HFF-Myc (cell line): ENCODE measurements around the gene FER1L5.

Experiments
- DNase-seq: peaks from one replicate; pipeline ENCODE4 v3.0.0-alpha.2; 2011; ENCODE audit warnings: low read depth; ENCODE audit errors: extremely low read depth
- H3K4me3 ChIP-seq: replicated peaks from 2 replicates; pipeline ENCODE4 v1.5.1; 2011; ENCODE audit warnings: low read depth, mild to moderate bottlenecking, control low read depth, low read length
- CTCF ChIP-seq: IDR thresholded peaks from 2 replicates; pipeline ENCODE4 v1.5.1; 2012; ENCODE audit warnings: mild to moderate bottlenecking, low read depth, low read length, control low read depth; ENCODE audit errors: missing control alignments

Gene FER1L5

GRCh38 chr2:96618596-96619283 is 23.8 kb upstream of the FER1L5 start:
- H3K4me3 ChIP-seq = no peak overlapping the region
- TF ChIP-seq CTCF = no peak
- DNase-seq = no peak

DNA sequence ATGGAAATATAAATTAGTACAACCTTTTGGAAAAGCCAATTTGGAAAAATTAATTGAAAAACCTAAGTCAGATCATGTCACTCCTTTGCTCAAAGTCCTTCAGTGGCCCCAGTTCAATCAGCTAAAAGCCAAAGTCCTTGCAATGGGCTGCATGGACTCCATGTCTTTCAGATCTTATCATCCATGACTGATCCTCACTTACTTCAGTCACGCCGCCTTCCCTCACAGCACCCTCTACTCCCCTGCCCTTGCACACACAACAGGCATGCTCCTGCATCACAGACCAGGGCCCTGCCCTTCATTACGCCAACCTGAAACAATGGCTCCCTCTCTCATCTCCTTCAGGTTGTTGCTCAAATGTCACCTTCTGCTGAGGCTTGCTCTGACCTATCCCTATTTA is 20.0 kb upstream of the FER1L5 start:
- H3K4me3 ChIP-seq = no peak overlapping the region
- DNase-seq = no peak
- TF ChIP-seq CTCF = no peak

- no peak for TF ChIP-seq CTCF
- no peak overlapping the region for H3K4me3 ChIP-seq
- no peak for DNase-seq
Measured at GRCh38 chr2:96623116-96623515, 19.4 kb upstream of the FER1L5 start.

GRCh38 chr2:96625571-96626552 is 16.7 kb upstream of the FER1L5 start:
- DNase-seq = no peak
- TF ChIP-seq CTCF = no peak
- H3K4me3 ChIP-seq = no peak overlapping the region

DNA sequence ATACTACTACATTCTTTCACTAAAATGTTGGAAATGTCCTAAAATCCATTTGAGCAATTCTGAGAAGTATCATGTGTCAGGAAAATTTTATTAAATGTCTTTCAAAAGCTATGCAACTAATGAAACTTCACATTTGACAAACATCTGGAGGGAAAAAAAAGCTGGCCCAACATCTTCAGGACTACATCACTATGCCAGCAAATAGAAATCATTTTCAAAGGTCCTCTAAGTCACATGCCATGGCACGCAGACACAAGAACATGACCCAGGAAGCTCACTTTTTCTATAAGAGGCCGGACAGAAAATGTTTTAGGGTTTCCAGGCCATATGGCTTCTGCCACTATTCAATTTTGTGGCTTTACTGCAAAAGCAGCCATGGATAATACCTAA is 16.0 kb upstream of the FER1L5 start:
- DNase-seq = no peak
- no peak for TF ChIP-seq CTCF

DNA sequence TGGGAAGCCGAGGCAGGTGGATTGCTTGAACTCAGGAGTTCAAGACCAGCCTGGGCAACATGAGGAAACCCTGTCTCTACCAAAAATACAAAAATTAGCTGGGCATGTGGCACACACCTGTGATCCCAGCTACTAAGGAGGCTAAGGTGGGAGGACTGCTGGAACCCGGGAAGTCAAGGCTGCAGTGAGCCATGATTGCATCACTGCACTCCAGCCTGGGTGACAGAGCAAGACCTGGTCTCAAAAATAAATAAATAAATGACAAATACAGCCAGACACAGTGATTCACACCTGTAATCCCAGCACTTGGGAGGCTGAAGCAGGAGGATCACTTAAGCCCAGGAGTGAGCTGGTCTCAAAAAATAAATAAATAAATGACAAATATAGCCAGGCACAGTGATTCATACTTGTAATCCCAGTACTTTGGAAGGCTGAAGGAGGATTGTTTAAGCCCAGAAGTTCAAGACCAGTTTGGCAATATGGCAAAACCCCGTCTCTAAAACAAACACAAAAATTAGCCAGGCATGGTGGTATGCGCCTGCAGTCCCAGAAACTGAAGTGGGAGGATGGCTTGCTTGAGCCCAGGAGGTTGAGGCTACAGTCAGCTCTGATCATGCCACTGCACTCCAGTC is 10.6 kb upstream of the FER1L5 start:
- TF ChIP-seq CTCF = no peak
- H3K4me3 ChIP-seq = no peak overlapping the region
- no peak for DNase-seq

More for the DNA sequence above, 16.0 kb upstream of the FER1L5 start:
- H3K4me3 ChIP-seq = no peak overlapping the region
